Activated CD4-positive, alpha-beta T cell treated with anti-CD3 and anti-CD28 coated beads, Interleukin-2, amount 50 U/mL, for 16 hours (primary cell): ENCODE measurements around the gene MAN2B2.
"Not testable (repeated sequence)": the region's sequence is repeated elsewhere in the genome, so short reads cannot be mapped to it uniquely, and the experiment has no call there.

ENCODE experiments used
- DNase-seq: peaks from one replicate; pipeline ENCODE4 v3.0.0-alpha.2; 2020

The MAN2B2 gene

GRCh38 chr4:6618386-6619115 is 43.6 kb downstream of the MAN2B2 start:
- no peak for DNase-seq

- no peak for DNase-seq
Measured at GRCh38 chr4:6619116-6619465, 44.1 kb downstream of the MAN2B2 start.

GRCh38 chr4:6619466-6620255 is 44.7 kb downstream of the MAN2B2 start:
- DNase-seq, result no peak

- DNase-seq, result no peak
Measured at GRCh38 chr4:6620296-6620695, 45.3 kb downstream of the MAN2B2 start.

- DNase-seq, result no peak
Measured at GRCh38 chr4:6620891-6621555, 46.0 kb downstream of the MAN2B2 start.

- no peak for DNase-seq
Measured at GRCh38 chr4:6621556-6621927, 46.6 kb downstream of the MAN2B2 start.

GRCh38 chr4:6622744-6623143 is 47.8 kb downstream of the MAN2B2 start:
- no peak for DNase-seq

- DNase-seq, result no peak
Measured at GRCh38 chr4:6625256-6625655, 50.3 kb downstream of the MAN2B2 start.

- no peak for DNase-seq
Measured at GRCh38 chr4:6626066-6626465, 51.1 kb downstream of the MAN2B2 start.

GRCh38 chr4:6627832-6628231 is 52.8 kb downstream of the MAN2B2 start:
- DNase-seq, result no peak

- DNase-seq, result not testable (repeated sequence)
Measured at GRCh38 chr4:6628484-6628883, 53.5 kb downstream of the MAN2B2 start.

GRCh38 chr4:6632125-6632524 is 57.1 kb downstream of the MAN2B2 start:
- DNase-seq, result no peak

GRCh38 chr4:6633091-6633906 is 58.3 kb downstream of the MAN2B2 start:
- DNase-seq, result no peak

- DNase-seq, result no peak
Measured at GRCh38 chr4:6634746-6635145, 59.8 kb downstream of the MAN2B2 start.

- no peak for DNase-seq
Measured at GRCh38 chr4:6639137-6639680, 64.2 kb downstream of the MAN2B2 start.

GRCh38 chr4:6640292-6641163 is 65.5 kb downstream of the MAN2B2 start, which contains the start of gene MRFAP1:
MRFAP1 (plus strand) TSS chr4:6640685; CDS start chr4:6640863, 178 bp downstream.
- peak; percentile 94 for DNase-seq

- peak; percentile 64 for DNase-seq
Measured at GRCh38 chr4:6641164-6641970, 66.4 kb downstream of the MAN2B2 start.

- DNase-seq, result no peak
Measured at GRCh38 chr4:6641971-6642320, 67.0 kb downstream of the MAN2B2 start.

GRCh38 chr4:6643141-6643847 is 68.3 kb downstream of the MAN2B2 start:
- no peak for DNase-seq
